Hepatocyte (in vitro differentiated cells): Measurements from ENCODE around the gene DEDD2. TPM values are rescaled to one million over a fixed set of nuclear protein-coding genes. Genes with fewer than 3 reads are reported as not detected.

ENCODE experiments used
- DNase-seq: peaks from one replicate; pipeline ENCODE4 v3.0.0-alpha.2; 2016; ENCODE audit warnings: low spot score
- H2AFZ ChIP-seq: fragments of 200-600 bp; sonication (generic); 2 replicates; pipeline ENCODE4 v1.6.0; 2016; ENCODE audit warnings: antibody characterized with exemption, mild to moderate bottlenecking
- H3K27ac ChIP-seq: fragments of 200-600 bp; sonication (generic); 2 replicates; pipeline ENCODE4 v1.5.1; 2016; ENCODE audit warnings: mild to moderate bottlenecking
- H3K27me3 ChIP-seq: fragments of 200-600 bp; sonication (generic); 2 replicates; pipeline ENCODE4 v1.6.1; 2016
- H3K36me3 ChIP-seq: fragments of 200-600 bp; sonication (generic); replicated peaks from 2 replicates; pipeline ENCODE4 v1.5.1; 2016; ENCODE audit warnings: low read depth; ENCODE audit not compliant: insufficient read depth
- H3K4me1 ChIP-seq: fragments of 200-600 bp; sonication (generic); 2 replicates; pipeline ENCODE4 v1.5.1; 2016; ENCODE audit warnings: mild to moderate bottlenecking, moderate library complexity; ENCODE audit not compliant: insufficient read depth
- H3K4me2 ChIP-seq: fragments of 200-600 bp; sonication (generic); 2 replicates; pipeline ENCODE4 v1.6.0; 2016
- H3K4me3 ChIP-seq: fragments of 200-600 bp; sonication (generic); 2 replicates; pipeline ENCODE4 v1.5.1; 2016; ENCODE audit warnings: mild to moderate bottlenecking
- H3K79me2 ChIP-seq: fragments of 200-600 bp; sonication (generic); 2 replicates; pipeline ENCODE4 v1.6.0; 2017; ENCODE audit warnings: mild to moderate bottlenecking
- H3K9me2 ChIP-seq: fragments of 200-600 bp; sonication (generic); replicated peaks from 2 replicates; pipeline ENCODE4 v1.6.0; 2017; ENCODE audit warnings: mild to moderate bottlenecking; ENCODE audit not compliant: insufficient read depth
- H3K9me3 ChIP-seq: fragments of 200-600 bp; sonication (generic); 2 replicates; pipeline ENCODE4 v1.5.1; 2016; ENCODE audit warnings: low read depth, mild to moderate bottlenecking
- H4K20me1 ChIP-seq: fragments of 200-600 bp; sonication (generic); 2 replicates; pipeline ENCODE4 v1.6.0; 2016; ENCODE audit warnings: mild to moderate bottlenecking; ENCODE audit not compliant: insufficient read depth, poor library complexity, severe bottlenecking
- EZH2 ChIP-seq: fragments of 200-600 bp; sonication (generic); IDR thresholded peaks from 2 replicates; pipeline ENCODE4 v1.6.1; 2016; ENCODE audit warnings: antibody characterized with exemption, mild to moderate bottlenecking, borderline replicate concordance
- EZH2phosphoT487 ChIP-seq: fragments of 200-600 bp; sonication (generic); IDR thresholded peaks from one replicate; pipeline ENCODE4 v1.6.1; 2018; ENCODE audit warnings: antibody characterized with exemption, mild to moderate bottlenecking, low read depth, moderate library complexity; ENCODE audit not compliant: unreplicated experiment, severe bottlenecking
- WGBS: methylation state at CpG from one replicate; pipeline ENCODE4 v1.1.6; 2016; ENCODE audit warnings: low lambda C conversion rate; ENCODE audit errors: missing lambda C conversion rate; 5-methylcytosine and 5-hydroxymethylcytosine counted together
- polyA plus RNA-seq: library from polyadenylated mRNA; unstranded; fragments of >200 nt; fragmentation: Nextera tagmentation; extraction: Ambion mirVana; gene quantifications from 2 replicates; pipeline ENCODE4 v1.2.1, GENCODE V29; 2016
- total RNA-seq: library from RNA; depleted of rRNA; stranded (reverse); fragments of >200 nt; gene quantifications from 2 replicates; pipeline ENCODE4 v1.2.3, GENCODE V29; 2014
- TF ChIP-seq, protein P1 (sequence below): fragments of 200-600 bp; sonication (generic); IDR thresholded peaks from 2 replicates; pipeline ENCODE4 v1.5.1; 2016; ENCODE audit warnings: antibody characterized with exemption, mild to moderate bottlenecking; ENCODE audit not compliant: poor library complexity

The DEDD2 gene
- total and polyA plus RNA-seq, 2 experiments from 2014 or later, result 34.2 to 37.8 TPM

DNA sequence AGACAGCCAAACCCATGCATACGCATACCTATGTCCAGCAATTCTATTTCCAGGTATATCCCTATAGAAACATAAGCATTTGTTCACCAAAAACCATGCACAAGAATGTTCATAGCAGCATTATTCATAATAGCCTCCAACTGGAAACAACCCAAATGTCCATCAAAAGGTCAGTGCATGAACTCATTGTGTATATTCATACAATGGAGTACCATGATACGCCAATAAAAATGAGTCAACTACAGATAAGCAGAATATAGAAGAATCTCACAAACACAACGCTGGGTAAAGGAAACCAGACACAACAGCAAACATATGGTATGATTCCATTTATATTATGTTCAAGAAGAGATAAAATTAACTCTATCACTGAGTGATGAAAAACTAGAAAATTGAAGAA lies 23.8 kb downstream of the DEDD2 start:
- no peaks in the 10 kb centered on the region for H3K36me3 ChIP-seq
- H3K4me3 ChIP-seq, result no peak overlapping the region
- H3K9me2 ChIP-seq, result no peaks in the 10 kb centered on the region
- H3K27ac ChIP-seq, result no peak overlapping the region
- TF ChIP-seq, protein P1, sequence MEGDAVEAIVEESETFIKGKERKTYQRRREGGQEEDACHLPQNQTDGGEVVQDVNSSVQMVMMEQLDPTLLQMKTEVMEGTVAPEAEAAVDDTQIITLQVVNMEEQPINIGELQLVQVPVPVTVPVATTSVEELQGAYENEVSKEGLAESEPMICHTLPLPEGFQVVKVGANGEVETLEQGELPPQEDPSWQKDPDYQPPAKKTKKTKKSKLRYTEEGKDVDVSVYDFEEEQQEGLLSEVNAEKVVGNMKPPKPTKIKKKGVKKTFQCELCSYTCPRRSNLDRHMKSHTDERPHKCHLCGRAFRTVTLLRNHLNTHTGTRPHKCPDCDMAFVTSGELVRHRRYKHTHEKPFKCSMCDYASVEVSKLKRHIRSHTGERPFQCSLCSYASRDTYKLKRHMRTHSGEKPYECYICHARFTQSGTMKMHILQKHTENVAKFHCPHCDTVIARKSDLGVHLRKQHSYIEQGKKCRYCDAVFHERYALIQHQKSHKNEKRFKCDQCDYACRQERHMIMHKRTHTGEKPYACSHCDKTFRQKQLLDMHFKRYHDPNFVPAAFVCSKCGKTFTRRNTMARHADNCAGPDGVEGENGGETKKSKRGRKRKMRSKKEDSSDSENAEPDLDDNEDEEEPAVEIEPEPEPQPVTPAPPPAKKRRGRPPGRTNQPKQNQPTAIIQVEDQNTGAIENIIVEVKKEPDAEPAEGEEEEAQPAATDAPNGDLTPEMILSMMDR, result no peak
- TF ChIP-seq EZH2 (no peak), EZH2phosphoT487 (no peak)
- no peak for DNase-seq
- no peak overlapping the region for H2AFZ ChIP-seq
- H3K9me3 ChIP-seq, result no peaks in the 10 kb centered on the region
- 86% methylated on average over 3 of the region's 3 CpGs for WGBS
- peaks cover 6% of the 10 kb centered on the region for H3K27me3 ChIP-seq
- H4K20me1 ChIP-seq, result no peaks in the 10 kb centered on the region
- no peak overlapping the region for H3K4me2 ChIP-seq
- no peaks in the 10 kb centered on the region for H3K79me2 ChIP-seq
- no peaks in the 10 kb centered on the region for H3K4me1 ChIP-seq

DNA sequence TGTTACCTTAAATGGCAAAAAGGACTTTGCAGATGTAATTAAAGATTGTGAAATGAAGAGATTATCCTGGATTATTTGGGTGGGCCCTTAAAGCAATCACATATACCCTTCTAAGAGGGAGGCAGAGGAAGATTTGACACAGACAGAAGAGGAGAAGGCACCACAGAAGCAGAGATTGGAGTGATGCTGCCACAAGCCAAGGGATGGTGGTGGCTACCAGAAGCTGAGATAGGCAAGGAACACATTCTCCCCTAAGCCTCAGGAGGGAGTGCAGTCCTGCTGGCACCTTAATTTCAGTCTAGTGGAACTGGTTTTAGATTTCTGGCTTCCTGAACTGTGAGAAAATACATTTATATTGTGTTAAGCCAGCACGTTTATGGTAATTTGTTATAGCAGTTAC lies 24.2 kb downstream of the DEDD2 start:
- no peaks in the 10 kb centered on the region for H4K20me1 ChIP-seq
- H3K4me2 ChIP-seq, result no peak overlapping the region
- H2AFZ ChIP-seq, result no peak overlapping the region
- no peak overlapping the region for H3K27ac ChIP-seq
- H3K9me3 ChIP-seq, result no peaks in the 10 kb centered on the region
- DNase-seq, result no peak
- WGBS, result 95% methylated on average over 1 of the region's 1 CpG
- H3K79me2 ChIP-seq, result no peaks in the 10 kb centered on the region
- H3K4me3 ChIP-seq, result no peak overlapping the region
- TF ChIP-seq EZH2phosphoT487, result no peak
- TF ChIP-seq, protein P1, result no peak
- TF ChIP-seq EZH2, result no peak
- H3K27me3 ChIP-seq, result peaks cover 6% of the 10 kb centered on the region
- H3K4me1 ChIP-seq, result no peaks in the 10 kb centered on the region
- H3K9me2 ChIP-seq, result no peaks in the 10 kb centered on the region
- no peaks in the 10 kb centered on the region for H3K36me3 ChIP-seq

DNA sequence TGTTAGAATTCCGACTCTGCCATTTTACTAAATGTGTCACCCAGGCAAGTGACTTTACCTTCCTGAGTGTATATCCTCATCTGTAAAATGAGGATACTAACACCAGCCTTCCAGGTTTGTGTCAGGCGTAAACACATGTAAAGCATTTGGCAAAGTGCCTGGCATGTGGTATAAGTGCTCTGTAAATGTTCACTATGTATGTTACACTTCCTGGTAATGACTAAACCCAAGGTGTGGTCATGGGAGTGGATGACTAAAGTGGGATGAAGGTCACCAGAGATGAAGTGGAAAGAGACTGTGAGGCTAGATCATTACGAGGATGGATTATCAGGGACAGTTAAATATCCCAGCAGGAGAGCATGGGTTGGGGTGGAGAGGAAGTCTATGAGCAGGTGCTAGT lies 25.6 kb downstream of the DEDD2 start:
- peak; percentile 85 for DNase-seq
- Histone ChIP-seq H3K27me3 (peaks cover 6% of the 10 kb centered on the region), H2AFZ (no peak overlapping the region), H3K36me3 (no peaks in the 10 kb centered on the region), H3K9me2 (no peaks in the 10 kb centered on the region), H4K20me1 (no peaks in the 10 kb centered on the region), H3K4me2 (no peak overlapping the region), H3K4me3 (no peak overlapping the region), H3K9me3 (no peaks in the 10 kb centered on the region), H3K79me2 (no peaks in the 10 kb centered on the region), H3K4me1 (no peaks in the 10 kb centered on the region), H3K27ac (peak overlapping the region; percentile 91)
- TF ChIP-seq EZH2 (no peak), EZH2phosphoT487 (no peak)
- TF ChIP-seq, protein P1, result no peak
- 51% methylated on average over 3 of the region's 3 CpGs for WGBS

DNA sequence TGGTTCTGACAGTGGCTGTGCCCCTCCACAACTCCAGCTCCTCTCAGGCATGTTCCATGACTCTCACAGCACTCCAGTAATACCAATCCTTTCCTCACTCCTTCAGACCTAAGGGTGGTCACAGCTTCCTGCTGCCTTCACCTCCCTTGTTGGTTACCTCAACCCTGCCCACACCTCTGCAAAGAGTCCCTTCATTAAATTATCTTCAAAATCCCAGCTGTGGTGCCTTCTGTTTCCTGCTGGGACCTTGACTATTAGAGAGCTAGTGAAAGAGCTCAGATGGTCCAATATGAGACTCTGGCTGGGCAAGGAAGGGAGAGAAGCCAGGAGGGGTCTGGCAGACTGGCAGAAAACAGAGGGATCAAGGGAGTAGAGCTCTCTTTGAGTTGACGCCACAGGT lies 26.1 kb downstream of the DEDD2 start:
- Histone ChIP-seq H3K4me1 (no peaks in the 10 kb centered on the region), H2AFZ (no peak overlapping the region), H3K4me3 (no peak overlapping the region), H3K36me3 (no peaks in the 10 kb centered on the region), H3K9me2 (no peaks in the 10 kb centered on the region), H3K9me3 (no peaks in the 10 kb centered on the region), H4K20me1 (no peaks in the 10 kb centered on the region), H3K79me2 (no peaks in the 10 kb centered on the region), H3K27ac (peak overlapping the region; percentile 91), H3K4me2 (no peak overlapping the region), H3K27me3 (peaks cover 6% of the 10 kb centered on the region)
- no peak for TF ChIP-seq EZH2
- TF ChIP-seq EZH2phosphoT487, result no peak
- TF ChIP-seq, protein P1, result no peak
- 95% methylated on average over 1 of the region's 1 CpG for WGBS
- DNase-seq, result no peak
